ENCODE results near the gene PERM1. TPM values are rescaled to one million over a fixed set of nuclear protein-coding genes. Genes with fewer than 3 reads are reported as not detected.
"Not testable (repeated sequence)": the region's sequence is repeated elsewhere in the genome, so short reads cannot be mapped to it uniquely, and the experiment has no call there.

The PERM1 gene
- total and polyA plus RNA-seq, 9 of the 15 experiments (the other 6 are each of a cell fraction or from before 2014, with no cell fraction given): not detected

- TF ChIP-seq DPF2 (IDR thresholded peaks at IDR 0.05) (0 out of 2 replicates have a peak, but pooled peaks have one; percentile 19), MNT (conservative IDR thresholded peaks at IDR 0.05) (0 out of 4 replicates have a peak, but pooled peaks of 1 of the 2 experiments have one; percentile 15), CTBP1 (IDR thresholded peaks at IDR 0.05; ENCODE audit: borderline replicate concordance) (0 out of 2 replicates have a peak, but pooled peaks have one; percentile 48), HDAC1 (IDR thresholded peaks at IDR 0.05) (peak in 1 of 2 experiments; percentile 34; a peak in 1 of 4 replicates), NFIC (IDR thresholded peaks at IDR 0.05) (peak; percentile 55; the same call in 1 of the 2 replicates), GATAD2A (IDR thresholded peaks at IDR 0.05) (0 out of 2 replicates have a peak, but pooled peaks have one; percentile 14), ZNF121 (CRISPR knock-in tag; conservative IDR thresholded peaks at IDR 0.05) (no peak)
Measured at GRCh38 chr1:978069-978834, 3.6 kb downstream of the PERM1 start (continued).

GRCh38 chr1:976791-977190 is 5.1 kb downstream of the PERM1 start:
- intact Hi-C loops (cut with micrococcal nuclease): loop anchor here (2.0 kb wide), 1 partner anchor 72 kb away; no protein-coding TSS in a partner anchor
- in situ Hi-C loops (cut with MboI); H3K9me1 ChIP-seq (ENCODE audit: control insufficient read depth, insufficient read depth, low read length); BruUV-seq (replicated peaks); CTCF ChIA-PET (ENCODE audit: low intra/inter-chr PET ratio); H3K9me3 ChIP-seq (replicated peaks; ENCODE audit: control insufficient read depth, insufficient read depth, low read depth, low read length); ATAC-seq; H3K9ac ChIP-seq (ENCODE audit: insufficient read depth in 1 of 2, low read depth in 2 of 2, low read length in 2 of 2); H2AFZ ChIP-seq (ENCODE audit: low read depth, low read length); H3K27ac ChIP-seq (ENCODE audit: extremely low read depth, low read depth, low read length); H3K4me3 ChIP-seq; H3K4me2 ChIP-seq (ENCODE audit: insufficient read depth, low read length); FAIRE-seq; H3K36me3 ChIP-seq (ENCODE audit: control insufficient read depth, insufficient read depth, low read length); DNase-seq (ENCODE audit: extremely low read depth in 1 of 4, low spot score in 3 of 4); H3K79me2 ChIP-seq (ENCODE audit: control insufficient read depth, insufficient read depth, low read length); TF ChIP-seq ZNF740 (CRISPR knock-in tag; IDR thresholded peaks at IDR 0.05): not testable (repeated sequence)
- TF ChIP-seq ZNF740 (tag; IDR thresholded peaks at IDR 0.05) (peak in 1 of 2 experiments; percentile 63; a peak in 1 of 4 replicates), KDM4B (IDR thresholded peaks at IDR 0.05; ENCODE audit: borderline replicate concordance in 2 of 2, low read depth in 1 of 2) (peak in 1 of 2 experiments; percentile 74; a peak in 2 of 4 replicates)
- peaks cover 0 to 81% of the 10 kb centered on the region in 2 experiments; a peak in 3 of 5 replicates for H3K4me1 ChIP-seq (replicated peaks in 1 of 2; ENCODE audit: control insufficient read depth in 2 of 2, insufficient read depth in 2 of 2, low read length in 2 of 2)
- POLR2A ChIA-PET: interaction anchor here (1.2 to 2.2 kb wide), 2 partner anchors 10 to 86 kb away, joined by 3 to 10 read pairs; partner anchors contain the start of gene PLEKHN1
- 2% methylated on average over 13 of the region's 39 CpGs for WGBS (ENCODE audit: insufficient coverage, low coverage, missing lambda C conversion rate)
- peaks cover 18 to 70% of the 10 kb centered on the region in 2 experiments; a peak in 4 of 5 replicates for H3K27me3 ChIP-seq (ENCODE audit: control insufficient read depth in 2 of 2, insufficient read depth in 2 of 2, low read length in 2 of 2)
- peaks cover 13% of the 10 kb centered on the region for H4K20me1 ChIP-seq (replicated peaks; ENCODE audit: control insufficient read depth, insufficient read depth, low read length)

Measured in K562 (cell line).